Kidney (tissue), 14 donors: Measurements from ENCODE around the gene ESR2. TPM values are rescaled to one million over a fixed set of nuclear protein-coding genes. Genes with fewer than 3 reads are reported as not detected.

Experiments
- DNase-seq, 5 donors: peaks; one replicate each; pipeline ENCODE4 v3.0.0-alpha.2; 2013 to 2020
- FAIRE-seq: peaks from 2 replicates; lab custom pipeline; 2012; peaks lifted over from hg19 to GRCh38; lab: Jason Lieb, UNC
- H3K27ac ChIP-seq, 2 donors: one replicate each; pipeline ENCODE4 v1.7.0; 2013; ENCODE audit warnings: low read depth in 2 of 2, low read length in 2 of 2, inconsistent platforms in 1 of 2
- H3K27me3 ChIP-seq: one replicate; pipeline ENCODE4 v1.7.1; 2013; ENCODE audit warnings: low read length, inconsistent platforms; ENCODE audit not compliant: control insufficient read depth, insufficient read depth
- H3K36me3 ChIP-seq, 3 donors: one replicate each; pipeline versions ENCODE4 v1.7.0 to v1.7.1; 2013; ENCODE audit warnings: low read length in 3 of 3, control low read depth in 1 of 3, inconsistent platforms in 1 of 3; ENCODE audit not compliant: insufficient read depth in 3 of 3, control insufficient read depth in 2 of 3
- H3K4me1 ChIP-seq, 3 donors: one replicate each; pipeline versions ENCODE4 v1.7.0 to v1.7.1; 2013; ENCODE audit warnings: low read length in 3 of 3, inconsistent platforms in 1 of 3, low read depth in 1 of 3; ENCODE audit not compliant: control insufficient read depth in 2 of 3, insufficient read depth in 2 of 3
- H3K4me3 ChIP-seq, 3 donors: one replicate each; pipeline versions ENCODE4 v1.7.0 to v1.8.1; 2013; ENCODE audit warnings: low read length in 3 of 3, control low read depth in 1 of 3, inconsistent platforms in 1 of 3
- H3K9ac ChIP-seq, 3 donors: one replicate each; pipeline versions ENCODE4 v1.7.0 to v1.7.1; 2013; ENCODE audit warnings: low read length in 3 of 3, control low read depth in 1 of 3, inconsistent platforms in 1 of 3
- H3K9me3 ChIP-seq, 3 donors: one replicate each; pipeline versions ENCODE4 v1.7.0 to v1.7.1; 2013; ENCODE audit warnings: low read length in 3 of 3, control low read depth in 1 of 3, inconsistent platforms in 1 of 3; ENCODE audit not compliant: control insufficient read depth in 2 of 3, insufficient read depth in 1 of 3
- intact Hi-C: fragments of 100-400 bp; cut with DNase I; formaldehyde crosslinking; loops from one replicate; pipeline ENCODE4 v1.11.1; 2022
- polyA plus RNA-seq: library from polyadenylated mRNA; stranded (reverse); fragments of 350-450 nt; fragmentation: Illumina TruSeq; extraction: RNeasy Lipid Tissue Mini Kit (QIAGEN cat#74804); gene quantifications from one replicate; pipeline ENCODE4 v1.2.3, GENCODE V29; 2014; ENCODE audit warnings: low read depth, low replicate concordance; ENCODE audit not compliant: insufficient read depth
- total RNA-seq: library from RNA; stranded (reverse); fragmentation: NEBNext Ultra II Directional; extraction: Animal tissue kit (Norgen Biotek cat#: 25700); gene quantifications from one replicate; pipeline ENCODE4 v1.2.1, GENCODE V29; 2021
- TF ChIP-seq, protein P1 (sequence below): IDR thresholded peaks from 3 replicates; pipeline ENCODE4 v1.5.1; 2012; ENCODE audit warnings: mild to moderate bottlenecking, moderate library complexity, borderline replicate concordance; ENCODE audit not compliant: insufficient read depth; ENCODE audit errors: extremely low read depth
- donor health status: control.
- donor health status: control.
- donor health status: control.
- donor health status: control.
- donor health status: control.
- donor health status: DM: yes; HTN: yes; CAD: no.
- donor health status: Normal renal cell carcinoma (clear cell type).

ESR2 gene
- total and polyA plus RNA-seq, 2 donors from 2014 or later = 2.5 TPM; not detected in 1

DNA sequence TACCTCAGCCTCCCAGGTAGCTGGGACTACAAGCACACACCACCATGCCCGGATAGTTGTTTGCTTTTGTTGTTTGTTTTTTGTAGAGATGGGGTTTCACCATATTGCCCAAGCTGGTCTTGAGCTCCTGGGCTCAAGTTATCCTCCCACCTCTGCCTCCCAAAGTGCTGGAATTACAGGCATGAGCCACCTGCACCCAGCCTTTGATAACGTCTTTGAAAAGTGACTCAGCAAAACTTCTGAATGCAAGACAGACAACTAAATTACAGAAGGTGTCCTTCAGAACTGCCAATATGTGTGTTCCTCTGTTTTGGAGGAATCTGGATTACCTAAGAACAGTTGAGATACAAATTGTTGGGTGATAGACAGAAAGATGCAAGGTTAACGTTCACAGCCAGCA is 99.8 kb downstream of the ESR2 start:
- FAIRE-seq (no peak), DNase-seq (no peak)
- Histone ChIP-seq H3K9me3 (no peaks in the 10 kb centered on the region), H3K27me3 (no peaks in the 10 kb centered on the region), H3K9ac (no peak overlapping the region), H3K4me3 (no peak overlapping the region), H3K4me1 (peaks cover 0 to 17% (median 10%) of the 10 kb centered on the region in 3 donors), H3K36me3 (peaks cover 0 to 29% (median 8%) of the 10 kb centered on the region in 3 donors), H3K27ac (peak overlapping the region in 1 of 2 donors; percentile 20)
- TF ChIP-seq, protein P1, sequence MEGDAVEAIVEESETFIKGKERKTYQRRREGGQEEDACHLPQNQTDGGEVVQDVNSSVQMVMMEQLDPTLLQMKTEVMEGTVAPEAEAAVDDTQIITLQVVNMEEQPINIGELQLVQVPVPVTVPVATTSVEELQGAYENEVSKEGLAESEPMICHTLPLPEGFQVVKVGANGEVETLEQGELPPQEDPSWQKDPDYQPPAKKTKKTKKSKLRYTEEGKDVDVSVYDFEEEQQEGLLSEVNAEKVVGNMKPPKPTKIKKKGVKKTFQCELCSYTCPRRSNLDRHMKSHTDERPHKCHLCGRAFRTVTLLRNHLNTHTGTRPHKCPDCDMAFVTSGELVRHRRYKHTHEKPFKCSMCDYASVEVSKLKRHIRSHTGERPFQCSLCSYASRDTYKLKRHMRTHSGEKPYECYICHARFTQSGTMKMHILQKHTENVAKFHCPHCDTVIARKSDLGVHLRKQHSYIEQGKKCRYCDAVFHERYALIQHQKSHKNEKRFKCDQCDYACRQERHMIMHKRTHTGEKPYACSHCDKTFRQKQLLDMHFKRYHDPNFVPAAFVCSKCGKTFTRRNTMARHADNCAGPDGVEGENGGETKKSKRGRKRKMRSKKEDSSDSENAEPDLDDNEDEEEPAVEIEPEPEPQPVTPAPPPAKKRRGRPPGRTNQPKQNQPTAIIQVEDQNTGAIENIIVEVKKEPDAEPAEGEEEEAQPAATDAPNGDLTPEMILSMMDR = no peak
- intact Hi-C loops = no loop called here

DNA sequence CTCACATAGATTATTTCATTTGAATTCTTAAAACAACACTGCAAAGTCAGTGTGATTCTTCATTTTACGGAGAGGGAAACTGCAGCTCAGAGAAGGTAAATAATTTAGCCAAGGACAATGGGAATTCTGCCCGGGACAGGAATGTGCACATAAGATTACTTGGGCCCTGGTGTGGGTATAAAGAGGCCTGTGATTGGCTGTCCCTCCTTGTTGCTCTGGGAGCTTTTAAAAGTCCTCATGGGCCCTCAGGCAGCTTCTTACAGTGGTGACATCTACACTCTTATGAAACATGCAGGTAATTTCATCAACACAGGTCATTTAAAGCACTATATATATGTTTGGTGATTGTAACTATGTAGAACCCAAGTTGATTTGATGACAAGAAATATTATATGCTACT is 100.3 kb downstream of the ESR2 start:
- no peak for FAIRE-seq
- Histone ChIP-seq H3K9ac (no peak overlapping the region), H3K27ac (no peak overlapping the region), H3K36me3 (peaks cover 0 to 30% (median 8%) of the 10 kb centered on the region in 3 donors), H3K4me3 (no peak overlapping the region), H3K27me3 (no peaks in the 10 kb centered on the region), H3K9me3 (no peaks in the 10 kb centered on the region), H3K4me1 (peaks cover 0 to 17% (median 7%) of the 10 kb centered on the region in 3 donors)
- DNase-seq = no peak
- TF ChIP-seq, protein P1 = no peak
- intact Hi-C loops = no loop called here

DNA sequence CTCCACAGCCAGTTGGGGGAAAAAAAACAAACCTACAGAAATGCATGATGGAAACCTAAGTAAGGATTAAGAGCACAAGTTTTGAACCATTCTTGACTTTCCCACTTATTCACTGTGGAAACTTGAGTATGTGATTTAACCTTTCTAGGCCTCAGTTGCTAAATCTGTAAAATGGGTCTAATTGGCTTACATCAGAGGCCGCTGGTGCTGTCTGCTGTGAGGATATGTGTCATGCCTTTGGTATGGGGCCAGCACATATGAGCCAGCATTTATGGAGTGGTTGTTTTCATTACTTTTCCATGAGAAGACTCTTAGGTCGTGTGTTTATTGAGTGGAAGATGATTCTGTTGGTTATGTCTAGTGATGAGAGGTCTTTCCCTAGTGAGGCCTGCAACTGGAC is 102.4 kb downstream of the ESR2 start:
- intact Hi-C loops = no loop called here
- Histone ChIP-seq H3K9me3 (no peaks in the 10 kb centered on the region), H3K9ac (no peak overlapping the region), H3K27ac (no peak overlapping the region), H3K4me3 (no peak overlapping the region), H3K27me3 (no peaks in the 10 kb centered on the region), H3K4me1 (peaks cover 0 to 17% (median 7%) of the 10 kb centered on the region in 3 donors), H3K36me3 (peaks cover 0 to 38% (median 15%) of the 10 kb centered on the region in 3 donors)
- TF ChIP-seq, protein P1 = no peak
- FAIRE-seq = no peak
- DNase-seq = no peak
